HG03342 (cell line): ENCODE data around the gene MGP.

Experiments used
- ATAC-seq: cut with Tn5 transposase; IDR thresholded peaks from one replicate; pipeline ENCODE4 v1.9.1; 2021; ENCODE audit warnings: mild to moderate bottlenecking, moderate library complexity; ENCODE audit not compliant: unreplicated experiment

MGP gene

GRCh38 chr12:14868916-14869506 lies 16.6 kb downstream of the MGP start:
- no peak for ATAC-seq

GRCh38 chr12:14860490-14860889 lies 25.2 kb downstream of the MGP start:
- no peak for ATAC-seq

DNA sequence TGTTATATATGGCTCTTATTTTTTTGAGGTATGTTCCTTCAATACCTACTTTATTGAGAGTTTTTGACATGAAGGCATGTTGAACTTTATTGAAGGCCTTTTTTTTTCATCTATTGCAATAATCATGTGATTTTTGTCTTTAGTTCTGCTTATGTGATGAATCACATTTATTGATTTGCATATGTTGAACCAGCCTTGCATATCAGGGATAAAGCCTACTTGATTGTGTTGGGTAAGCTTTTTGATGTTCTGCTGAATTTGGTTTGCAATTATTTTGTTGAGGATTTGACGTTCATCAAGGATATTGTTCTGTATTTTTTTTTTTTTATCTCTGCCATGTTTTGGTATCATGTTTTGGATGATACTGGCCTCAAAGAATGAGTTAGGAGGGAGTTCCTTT lies 27.1 kb downstream of the MGP start:
- ATAC-seq = no peak

DNA sequence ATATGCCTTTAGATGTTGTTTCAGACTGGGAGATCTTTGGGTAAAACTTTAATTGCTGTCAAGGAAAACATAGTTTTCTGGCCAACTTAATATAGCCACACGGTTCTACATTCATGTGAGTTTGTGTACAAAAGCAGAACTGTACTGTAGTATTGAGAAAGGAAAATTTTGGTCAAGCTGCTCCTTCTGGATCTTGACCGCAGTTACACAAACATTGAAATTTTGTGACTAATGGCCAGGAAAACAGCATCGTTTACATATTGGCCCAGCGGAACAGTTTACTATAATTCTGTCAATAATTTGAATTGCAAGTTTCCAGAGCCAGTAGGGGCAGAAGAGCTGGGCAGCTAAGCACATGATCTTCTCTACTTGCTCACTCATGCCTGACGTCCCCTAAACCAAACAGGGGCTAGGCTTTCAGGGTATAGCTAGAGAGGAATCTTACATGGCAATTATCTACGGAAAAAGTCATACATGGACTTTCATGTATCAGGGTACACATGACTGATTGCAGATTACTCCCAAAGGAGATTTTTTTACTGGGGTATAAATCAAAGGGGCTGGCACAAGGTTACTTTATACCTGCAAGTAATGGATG lies 31.0 kb downstream of the MGP start:
- no peak for ATAC-seq

DNA sequence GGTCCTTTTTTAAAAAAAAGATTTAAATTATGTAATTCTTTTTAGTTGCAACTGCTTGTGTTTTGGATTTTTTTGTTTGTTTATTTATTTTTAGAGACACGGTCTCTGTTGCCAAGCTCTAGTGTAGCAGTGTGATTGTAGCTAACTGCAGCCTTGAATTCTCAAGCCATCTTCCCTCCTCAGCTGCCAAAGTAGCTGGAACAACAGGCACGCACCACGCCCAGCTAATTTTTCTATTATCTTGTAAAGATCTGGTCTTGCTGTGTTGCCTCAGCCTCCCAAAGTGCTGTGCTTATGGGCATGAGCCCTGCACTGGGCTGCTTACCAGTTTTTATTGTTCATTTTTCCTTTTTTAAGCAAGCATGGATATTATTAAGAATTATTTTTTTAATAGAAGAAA lies 31.7 kb downstream of the MGP start:
- no peak for ATAC-seq

GRCh38 chr12:14852880-14853279 lies 32.8 kb downstream of the MGP start:
- no peak for ATAC-seq

- ATAC-seq = no peak
Observed at GRCh38 chr12:14850929-14851663, 34.6 kb downstream of the MGP start.

- ATAC-seq = no peak
Observed at GRCh38 chr12:14849661-14850060, 36.0 kb downstream of the MGP start.

DNA sequence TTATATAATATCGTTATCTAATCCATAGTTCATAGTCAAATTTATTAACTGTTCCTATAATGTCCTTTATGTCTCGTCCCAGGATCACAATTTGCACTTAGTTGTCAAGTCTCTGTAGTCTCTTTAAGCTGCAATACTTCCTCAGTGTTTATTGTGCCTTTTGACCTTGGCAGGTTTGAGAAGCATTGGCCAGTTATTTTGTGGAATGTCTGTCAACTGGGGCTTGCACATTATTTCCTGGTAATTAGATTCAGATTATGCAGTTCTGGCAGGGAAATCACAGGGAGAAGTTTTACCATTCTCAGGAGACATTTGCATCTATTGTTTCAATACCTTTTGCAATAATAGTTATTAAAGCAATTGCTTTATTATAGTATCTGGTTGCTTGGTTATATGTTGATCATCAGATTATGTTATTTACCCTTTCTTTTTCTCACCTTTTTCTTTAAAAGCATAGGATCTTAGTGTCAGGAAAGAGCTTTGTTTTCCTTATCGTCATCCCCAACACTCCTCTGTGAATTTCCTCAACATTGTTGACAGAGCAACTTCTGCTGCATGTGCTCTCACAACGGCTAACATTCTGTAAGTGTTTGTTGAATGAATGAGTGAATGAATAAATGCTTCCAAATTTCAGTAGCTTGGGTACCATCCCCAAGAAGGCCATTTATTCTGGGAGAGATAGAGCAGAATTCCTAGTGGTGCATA lies 38.6 kb downstream of the MGP start:
- no peak for ATAC-seq

GRCh38 chr12:14846042-14846587 lies 39.5 kb downstream of the MGP start:
- no peak for ATAC-seq

DNA sequence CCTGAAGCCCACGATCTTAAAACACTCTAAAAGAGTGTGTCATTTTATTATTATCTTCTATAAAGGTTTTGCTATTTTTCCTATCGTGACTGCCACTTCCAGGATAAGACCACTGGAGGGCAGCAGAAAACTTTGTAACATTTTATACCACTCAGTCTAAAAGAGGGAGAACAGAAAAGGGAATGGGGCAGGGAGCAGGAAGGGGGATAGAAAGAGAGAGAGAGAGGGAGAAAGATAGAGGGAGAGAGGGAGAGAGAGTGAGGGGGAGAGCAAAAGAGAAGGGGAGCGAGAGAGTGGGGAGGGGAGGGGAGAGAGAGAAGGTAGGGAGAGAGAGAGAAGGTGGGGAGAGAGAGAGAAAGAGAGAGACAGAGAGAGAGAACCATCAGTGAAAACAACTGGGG lies 40.3 kb downstream of the MGP start:
- ATAC-seq = peak; percentile 53

GRCh38 chr12:14844401-14844800 lies 41.3 kb downstream of the MGP start:
- no peak for ATAC-seq

DNA sequence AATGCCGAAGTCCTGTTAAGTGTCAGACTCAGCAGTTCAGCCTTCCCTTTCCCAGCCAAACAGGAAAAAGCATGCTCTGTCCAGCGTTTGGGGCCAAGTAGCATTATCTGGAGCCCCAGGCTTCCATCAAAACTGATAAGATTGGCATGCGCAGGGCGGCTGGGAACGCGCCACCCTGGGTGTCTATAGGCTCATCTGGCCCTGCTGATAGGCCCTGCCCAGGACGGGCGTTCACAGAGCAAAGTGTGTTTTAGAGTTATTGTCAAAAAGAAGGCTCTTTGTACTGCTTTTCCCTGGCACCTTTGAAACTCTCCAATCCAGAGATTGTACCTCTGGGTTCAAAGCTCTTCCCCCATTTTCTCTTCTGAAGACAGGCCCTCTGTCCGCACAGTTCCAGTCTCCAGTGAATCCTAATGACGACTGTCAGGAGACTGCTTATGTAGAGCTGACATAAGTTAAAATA lies 42.2 kb downstream of the MGP start, which contains the start of gene ART4:
TSS of gene ART4 (minus strand) at position 102 of the 463 bp plus-strand sequence. CDS start 413 bp downstream, outside the sequence.
- ATAC-seq = no peak

- no peak for ATAC-seq
Observed at GRCh38 chr12:14842315-14842714, 43.3 kb downstream of the MGP start.

DNA sequence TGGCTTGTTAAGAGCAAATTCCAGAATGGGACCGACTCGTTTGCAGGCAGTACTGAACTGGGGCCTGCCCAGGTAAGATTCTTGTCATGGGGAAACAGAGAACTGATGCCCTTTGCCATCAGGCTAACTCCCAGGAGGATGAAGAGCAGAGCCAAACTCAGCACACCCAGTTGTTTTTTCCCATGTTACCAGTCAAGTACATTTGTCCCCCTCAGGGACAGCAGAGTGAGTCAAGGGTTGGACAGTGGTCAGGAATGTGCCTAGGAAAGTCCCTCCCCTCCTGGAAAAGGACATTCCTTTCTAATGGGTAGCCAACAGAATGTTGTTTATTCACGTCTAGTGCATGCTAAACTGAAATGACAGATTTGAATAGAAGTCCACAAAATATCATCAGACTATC lies 43.9 kb downstream of the MGP start:
- ATAC-seq = no peak

DNA sequence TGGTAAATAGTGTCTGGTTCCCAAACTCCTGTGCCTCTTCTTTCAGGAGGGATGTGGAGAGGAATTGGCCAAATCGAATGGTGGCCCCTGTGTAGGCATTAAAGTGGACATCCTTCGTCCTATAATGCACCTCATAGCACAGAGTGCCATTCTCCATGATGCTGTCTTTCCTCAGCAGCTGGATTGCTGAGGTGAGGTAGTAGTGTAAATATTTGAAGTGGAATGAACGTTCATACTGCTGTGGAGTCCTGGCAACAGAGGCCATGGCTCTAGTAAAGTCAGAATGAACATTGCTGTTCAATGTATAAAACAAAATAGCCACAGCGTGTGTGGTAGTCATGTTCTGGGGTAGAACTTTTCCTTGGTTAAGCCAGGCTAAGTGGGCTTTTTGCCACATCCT lies 45.0 kb downstream of the MGP start:
- ATAC-seq = no peak

DNA sequence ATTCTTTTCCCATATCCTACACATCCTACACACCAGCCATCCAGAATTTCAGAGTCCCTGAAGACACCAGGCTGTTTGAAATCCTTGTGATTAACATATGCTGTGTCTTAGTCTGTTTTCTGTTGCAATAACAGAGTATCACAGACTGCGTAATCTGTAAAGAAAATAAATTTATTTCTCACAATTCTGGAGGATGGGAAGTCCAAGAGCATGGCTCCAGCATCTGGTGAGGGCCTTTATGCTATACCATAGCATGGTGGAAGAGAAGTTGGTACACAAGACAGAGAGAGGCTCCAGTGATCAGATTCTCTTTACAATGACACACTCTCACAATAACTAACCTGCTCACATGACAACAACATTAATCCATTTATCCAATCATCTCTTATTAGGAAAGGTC lies 46.4 kb downstream of the MGP start:
- ATAC-seq = no peak

GRCh38 chr12:14836336-14837210 lies 49.1 kb downstream of the MGP start:
- ATAC-seq = no peak

GRCh38 chr12:14834509-14834908 lies 51.1 kb downstream of the MGP start:
- ATAC-seq = no peak

DNA sequence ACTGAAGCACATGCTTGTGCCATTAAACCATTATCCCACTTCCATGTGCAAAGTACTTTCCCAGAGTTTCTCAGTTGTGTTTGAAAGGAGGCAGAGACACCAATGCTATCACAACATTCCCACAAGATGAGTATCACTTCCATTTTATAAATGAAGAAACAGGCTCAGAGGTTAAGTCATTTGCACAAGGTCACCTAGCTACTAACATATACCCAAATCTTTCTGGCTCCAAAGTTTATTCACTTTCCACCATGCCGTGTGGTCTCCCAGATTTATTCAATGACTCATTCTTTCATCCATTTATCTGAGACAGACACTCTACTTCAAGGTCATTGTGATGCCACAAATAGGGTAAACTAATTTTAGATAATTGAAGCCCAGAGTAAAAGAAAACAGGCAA lies 51.7 kb downstream of the MGP start:
- no peak for ATAC-seq
